HG03060 (cell line): ENCODE data around the gene COL20A1.
"Not testable (repeated sequence)": the region's sequence is repeated elsewhere in the genome, so short reads cannot be mapped to it uniquely, and the experiment has no call there.

Experiments used
- ATAC-seq: cut with Tn5 transposase; IDR thresholded peaks from one replicate; pipeline ENCODE4 v1.9.1; 2021; ENCODE audit warnings: low read depth, moderate number of reproducible peaks; ENCODE audit not compliant: unreplicated experiment

COL20A1 gene

GRCh38 chr20:63368151-63368550 lies 75.2 kb downstream of the COL20A1 start:
- no peak for ATAC-seq

DNA sequence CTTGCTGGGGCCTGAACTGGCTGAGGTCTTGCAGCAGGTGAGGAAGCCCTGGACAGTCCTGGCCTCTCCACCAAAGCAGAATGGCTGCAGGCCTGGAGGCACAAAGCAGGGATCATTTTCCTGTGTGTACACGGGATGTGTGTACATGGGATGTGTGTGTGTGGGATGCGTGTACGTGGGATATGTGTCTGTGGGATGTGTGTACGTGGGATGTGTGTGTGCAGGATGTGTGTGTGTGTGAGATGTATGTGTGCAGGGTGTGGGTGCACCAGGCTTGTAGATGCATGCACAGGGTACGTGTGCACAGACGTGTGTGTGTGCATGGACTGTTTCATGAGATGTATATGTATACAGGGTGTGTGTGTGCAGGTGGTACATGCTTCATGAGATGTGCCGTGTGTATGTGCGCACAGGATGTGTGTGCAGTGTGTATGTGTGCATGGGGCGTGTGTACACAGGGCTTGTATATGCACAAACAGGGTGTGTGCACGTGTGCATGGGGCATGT lies 76.1 kb downstream of the COL20A1 start:
- ATAC-seq: no peak

- ATAC-seq: no peak
These were observed 77.0 kb downstream of the COL20A1 start for GRCh38 chr20:63369724-63370617.

GRCh38 chr20:63370618-63371187 lies 77.7 kb downstream of the COL20A1 start:
- no peak for ATAC-seq

DNA sequence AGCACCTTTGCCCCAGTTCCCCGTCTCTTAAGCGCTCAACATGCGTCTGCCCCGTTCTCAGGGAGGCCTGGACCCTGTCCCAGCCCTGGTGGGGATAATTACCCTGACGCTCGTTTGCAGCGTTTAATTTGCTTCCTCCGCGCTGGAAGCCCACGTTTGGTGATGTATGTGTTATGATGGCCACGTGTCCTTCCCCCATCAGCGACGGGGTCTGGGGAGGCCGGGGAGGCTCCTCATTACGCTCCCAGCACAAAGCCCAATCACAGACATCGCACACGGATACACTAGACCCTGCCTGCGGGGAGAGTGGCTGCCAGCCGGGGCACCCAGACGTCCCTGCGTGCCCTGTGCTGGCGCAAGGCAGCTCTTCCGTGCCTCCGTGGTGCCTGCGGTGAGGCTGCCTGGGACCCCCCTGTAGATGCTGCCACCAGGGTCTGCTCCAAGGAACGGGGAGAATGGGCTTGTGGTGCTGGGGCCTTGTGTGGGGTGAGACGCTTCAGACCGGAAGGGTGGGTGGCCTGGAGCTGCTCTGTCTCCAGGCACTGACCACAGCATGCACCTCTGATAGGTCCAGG lies 78.4 kb downstream of the COL20A1 start:
- ATAC-seq: no peak

DNA sequence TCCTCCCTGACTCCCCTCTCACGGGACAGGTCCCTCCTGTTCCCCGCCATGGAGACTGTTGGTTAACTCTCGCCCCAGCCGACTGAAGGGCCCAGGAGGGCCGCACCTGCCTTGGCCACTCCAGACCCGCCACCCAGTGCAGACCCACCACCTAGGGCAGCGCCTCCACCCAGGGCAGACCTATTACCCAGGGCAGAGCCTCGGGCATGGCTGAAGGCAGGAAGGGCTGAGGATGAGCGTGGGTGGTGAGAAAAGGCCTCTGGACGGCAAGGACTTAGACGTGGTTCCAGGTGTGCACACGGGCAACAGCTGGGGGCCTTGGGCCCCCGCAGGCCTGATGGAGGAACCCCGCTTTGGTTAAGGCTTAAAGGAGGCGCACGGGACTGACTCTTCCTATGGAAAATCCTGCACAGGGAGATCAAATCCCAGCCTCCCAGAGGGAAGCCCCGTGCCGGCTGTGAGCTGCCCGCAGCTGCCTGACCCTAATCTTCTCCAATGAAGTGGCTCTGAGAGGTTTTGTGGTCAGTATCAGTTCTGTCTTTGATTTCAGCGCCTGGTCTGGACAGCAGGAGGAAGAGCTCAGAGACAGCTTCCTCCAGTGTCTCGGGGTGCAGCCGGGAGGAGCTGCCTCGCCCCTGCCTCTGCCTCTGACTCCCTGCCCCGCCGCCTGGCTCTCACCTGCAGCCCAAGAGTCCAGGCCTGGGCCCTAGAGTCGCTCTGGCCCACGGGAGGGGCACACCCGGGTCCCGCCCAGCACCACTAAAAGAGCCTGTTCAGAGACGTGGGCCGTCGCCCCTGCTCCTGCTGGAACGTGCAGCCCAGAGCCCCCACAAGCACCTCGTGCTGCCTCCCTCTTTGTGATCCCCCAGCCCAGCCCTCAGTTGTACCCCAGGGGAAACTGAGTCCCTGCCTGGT lies 80.2 kb downstream of the COL20A1 start:
- no peak for ATAC-seq

DNA sequence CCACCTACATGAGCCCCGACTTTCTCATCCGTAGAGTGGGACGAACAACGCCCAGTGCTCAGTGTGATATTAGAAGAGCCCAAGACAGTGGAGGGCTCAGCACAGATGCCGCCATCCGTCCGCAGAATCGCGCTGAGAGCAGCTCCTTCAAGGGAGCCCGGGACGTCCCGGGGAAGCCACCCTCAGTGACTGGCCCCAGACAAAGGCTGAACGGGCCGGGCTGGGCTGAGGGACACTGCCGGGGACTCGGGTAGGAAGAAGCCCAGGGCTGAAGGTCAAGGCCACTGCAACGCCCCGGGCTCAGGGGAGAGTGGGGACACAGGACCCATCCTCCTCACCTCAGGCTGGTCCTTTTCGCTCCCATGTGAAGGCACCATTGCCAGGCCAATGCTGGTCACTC lies 81.0 kb downstream of the COL20A1 start:
- ATAC-seq: no peak

DNA sequence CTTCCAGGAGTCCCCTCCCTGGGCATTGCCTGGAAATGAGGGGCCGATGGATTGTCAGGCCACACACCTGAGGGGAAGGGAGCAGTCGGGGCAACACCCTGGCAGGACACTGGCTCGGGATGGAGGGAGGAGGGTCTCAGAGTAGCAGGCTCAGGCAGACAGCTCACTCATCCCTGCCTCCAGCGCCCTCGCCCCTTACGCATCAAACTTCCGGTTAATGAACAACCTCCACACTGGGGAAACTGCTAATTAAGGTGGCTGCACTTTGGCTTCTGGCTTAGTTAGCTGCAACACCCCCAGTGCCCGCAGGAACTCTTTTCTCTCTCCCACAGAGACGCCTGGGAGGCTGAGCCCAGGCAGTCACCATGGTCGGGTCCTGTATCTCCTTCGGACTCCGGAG lies 81.5 kb downstream of the COL20A1 start:
- no peak for ATAC-seq

- no peak for ATAC-seq
These were observed 82.5 kb downstream of the COL20A1 start for GRCh38 chr20:63375438-63375837.

DNA sequence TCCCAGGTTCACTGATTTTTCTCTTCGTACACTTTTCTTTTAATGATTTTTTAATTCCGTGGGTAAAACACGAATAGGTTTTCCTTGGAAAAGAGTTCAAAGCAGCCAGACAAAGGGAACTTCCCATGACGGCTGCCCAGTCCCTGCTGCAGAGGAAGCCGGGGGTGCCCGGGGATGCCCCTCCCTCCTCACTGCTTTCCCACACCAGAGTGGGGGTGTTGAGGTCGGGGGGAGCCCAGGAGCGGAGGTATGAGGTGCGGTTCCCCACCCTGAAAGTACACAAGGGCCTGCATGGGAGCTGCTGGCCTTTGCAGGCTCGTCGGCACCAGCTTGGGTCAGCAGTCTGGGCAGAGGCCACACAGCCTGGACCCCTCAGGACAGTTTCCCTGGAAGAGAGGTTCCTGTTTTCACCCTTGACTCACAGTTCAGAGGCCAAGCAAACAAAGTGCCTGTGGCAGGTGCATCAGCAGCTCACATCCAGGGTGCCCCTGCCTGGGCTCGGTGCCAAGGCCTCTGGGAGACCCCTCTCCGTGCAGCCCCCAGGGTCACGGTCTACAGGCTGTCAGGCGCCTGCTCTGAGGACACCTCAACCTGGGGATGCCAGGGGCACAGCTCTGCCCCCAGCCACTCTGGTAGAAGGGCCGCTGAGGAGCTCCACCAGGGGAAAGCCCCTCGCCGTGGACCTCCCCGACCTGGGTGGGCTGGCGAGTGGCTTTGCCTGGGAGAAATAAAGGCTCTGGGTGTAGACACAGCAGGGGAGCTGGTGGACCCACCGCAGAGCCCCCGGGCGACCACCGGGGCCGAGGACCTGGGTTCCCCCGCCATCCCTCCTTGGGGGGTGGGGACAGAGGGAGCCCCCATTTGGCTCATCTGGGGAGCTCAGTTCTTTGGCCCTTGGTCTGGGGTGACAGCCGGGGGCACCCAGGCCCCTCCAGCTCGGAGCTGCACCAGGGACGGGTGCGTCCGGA lies 83.6 kb downstream of the COL20A1 start:
- ATAC-seq: no peak

GRCh38 chr20:63377256-63377941 lies 84.4 kb downstream of the COL20A1 start:
- no peak for ATAC-seq

- no peak for ATAC-seq
These were observed 85.0 kb downstream of the COL20A1 start for GRCh38 chr20:63377951-63378381.

- no peak for ATAC-seq
These were observed 85.6 kb downstream of the COL20A1 start for GRCh38 chr20:63378626-63379025.

- no peak for ATAC-seq
These were observed 86.3 kb downstream of the COL20A1 start for GRCh38 chr20:63379296-63379695.

DNA sequence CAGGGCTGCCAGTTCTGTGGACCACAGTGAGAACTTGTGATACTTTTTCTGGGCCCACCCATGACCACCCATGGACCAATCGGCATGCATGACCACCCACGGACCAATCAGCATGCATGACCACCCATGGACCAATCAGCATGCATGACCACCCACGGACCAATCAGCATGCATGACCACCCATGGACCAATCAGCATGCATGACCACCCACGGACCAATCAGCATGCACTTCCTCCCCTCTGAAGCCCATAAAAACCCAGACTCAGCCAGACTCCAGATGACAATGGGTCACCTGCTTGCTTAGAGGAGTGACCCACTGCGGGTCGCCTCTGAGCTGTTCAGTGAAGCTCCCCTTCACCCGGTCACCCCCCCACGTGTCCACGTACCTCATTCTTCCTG lies 86.9 kb downstream of the COL20A1 start:
- not testable (repeated sequence) for ATAC-seq

- ATAC-seq: no peak
These were observed 87.4 kb downstream of the COL20A1 start for GRCh38 chr20:63380346-63380870.

DNA sequence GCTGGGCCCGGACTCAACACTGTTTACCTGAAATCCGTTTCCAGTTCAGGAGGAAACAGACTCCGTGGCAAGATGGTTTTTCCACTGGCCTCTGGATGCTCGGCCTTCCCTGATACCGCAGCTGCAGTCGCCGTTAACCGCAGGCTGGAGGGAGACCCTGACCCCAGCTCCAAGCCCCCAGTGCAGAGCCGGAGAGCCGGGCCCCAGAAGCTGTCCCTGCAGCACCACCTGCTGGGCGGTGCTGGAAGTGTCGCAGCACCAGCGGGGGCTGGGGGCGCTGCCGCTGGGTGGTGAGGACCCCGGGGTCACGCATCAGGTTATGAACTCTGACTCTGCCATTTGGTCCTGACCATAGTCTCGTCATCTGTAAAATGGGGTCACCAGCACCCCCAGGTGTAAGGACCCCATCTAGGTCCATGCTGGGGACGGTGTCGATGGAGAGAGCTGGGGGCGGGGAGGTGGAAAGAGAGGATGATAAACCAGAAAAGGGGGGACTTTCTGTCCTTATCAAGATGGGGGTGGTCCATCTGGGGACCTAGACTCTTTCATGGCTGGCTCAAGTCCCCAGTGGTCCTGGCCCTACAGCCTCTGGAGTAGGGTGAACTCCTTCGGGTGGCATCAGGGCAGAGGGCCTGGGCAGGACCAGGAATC lies 88.9 kb downstream of the COL20A1 start:
- no peak for ATAC-seq
